CD8-positive, alpha-beta memory T cell (primary cell): ENCODE data around the gene SLC52A3. TPM values are rescaled to one million over a fixed set of nuclear protein-coding genes. Genes with fewer than 3 reads are reported as not detected.
"Not testable (repeated sequence)": the region's sequence is repeated elsewhere in the genome, so short reads cannot be mapped to it uniquely, and the experiment has no call there.

Experiments
- CTCF ChIA-PET: fragments of 350-600 bp; sonication (Branson Sonifier 250); formaldehyde crosslinking; loops from one replicate; lab custom pipeline; 2021; ENCODE audit warnings: antibody characterized with exemption; lab: Charles Lee
- POLR2A ChIA-PET: fragments of 350-600 bp; sonication (Branson Sonifier 250); formaldehyde crosslinking; loops from one replicate; lab custom pipeline; 2021; ENCODE audit warnings: antibody characterized with exemption; lab: Charles Lee
- DNase-seq, 5 donors: peaks; one replicate each; pipeline versions ENCODE4 v3.0.0 to v3.0.0-alpha.2; 2020 to 2022; ENCODE audit warnings: mixed read lengths in 1 of 5
- H3K27ac ChIP-seq: one replicate; pipeline ENCODE4 v1.7.0; 2013; ENCODE audit warnings: low read depth, mild to moderate bottlenecking, low read length, moderate library complexity
- H3K27me3 ChIP-seq: 2 replicates; pipeline ENCODE4 v1.7.0; 2013; ENCODE audit warnings: low read length, mild to moderate bottlenecking; ENCODE audit not compliant: insufficient read depth, poor library complexity, severe bottlenecking
- H3K36me3 ChIP-seq: 2 replicates; pipeline ENCODE4 v1.7.0; 2013; ENCODE audit warnings: mild to moderate bottlenecking, low read length, moderate library complexity; ENCODE audit not compliant: insufficient read depth
- H3K4me1 ChIP-seq: 2 replicates; pipeline ENCODE4 v1.7.0; 2013; ENCODE audit warnings: mild to moderate bottlenecking, low read length, moderate library complexity; ENCODE audit not compliant: insufficient read depth
- H3K4me3 ChIP-seq: 2 replicates; pipeline ENCODE4 v1.7.0; 2013; ENCODE audit warnings: mild to moderate bottlenecking, low read length
- H3K9me3 ChIP-seq: 2 replicates; pipeline ENCODE4 v1.7.0; 2013; ENCODE audit warnings: mild to moderate bottlenecking, low read length
- H3K27ac Mint-ChIP-seq, 8 donors: one replicate each; pipeline ENCODE4 v1.8.0; 2020 to 2021; ENCODE audit warnings: mixed read lengths in 8 of 8, mild to moderate bottlenecking in 6 of 8, inconsistent platforms in 3 of 8, moderate library complexity in 3 of 8
- H3K27me3 Mint-ChIP-seq, 2 donors: one replicate each; pipeline ENCODE4 v1.8.0; 2020 to 2021; ENCODE audit warnings: mixed read lengths in 2 of 2, mild to moderate bottlenecking in 1 of 2, moderate library complexity in 1 of 2
- H3K36me3 Mint-ChIP-seq, 3 donors: one replicate each; pipeline ENCODE4 v1.8.0; 2020 to 2021; ENCODE audit warnings: mixed read lengths in 3 of 3, inconsistent platforms in 1 of 3, mild to moderate bottlenecking in 1 of 3
- H3K4me1 Mint-ChIP-seq, 3 donors: one replicate each; pipeline ENCODE4 v1.8.0; 2020 to 2021; ENCODE audit warnings: mixed read lengths in 3 of 3, inconsistent platforms in 1 of 3, mild to moderate bottlenecking in 1 of 3
- H3K4me3 Mint-ChIP-seq, 7 donors: one replicate each; pipeline ENCODE4 v1.8.0; 2020 to 2021; ENCODE audit warnings: mixed read lengths in 7 of 7, mild to moderate bottlenecking in 6 of 7, moderate library complexity in 4 of 7, inconsistent platforms in 2 of 7
- H3K9me3 Mint-ChIP-seq, 5 donors: one replicate each; pipeline ENCODE4 v1.8.0; 2020 to 2022; ENCODE audit warnings: mixed read lengths in 5 of 5, mild to moderate bottlenecking in 3 of 5, moderate library complexity in 2 of 5, inconsistent platforms in 1 of 5
- polyA plus RNA-seq: library from polyadenylated mRNA; unstranded; fragments of 300-500 nt; fragmentation: Illumina TruSeq; gene quantifications from one replicate; pipeline ENCODE4 v1.2.3, GENCODE V29; 2021
- total RNA-seq, 2 experiments: library from RNA; stranded (reverse); gene quantifications; one replicate each; pipeline ENCODE4 v1.2.3, GENCODE V29; 2021

Gene SLC52A3
- total RNA-seq (not detected), polyA plus RNA-seq (not detected)

GRCh38 chr20:768426-768978, at the start of gene SLC52A3:
Gene SLC52A3, minus strand, starts transcription at chr20:768500. Its CDS starts 2,726 bp downstream, at chr20:765774.
- Mint-ChIP-seq H3K36me3 (no peaks in the 10 kb centered on the region), H3K27me3 (peaks cover 18 to 49% of the 10 kb centered on the region in 2 donors), H3K4me1 (no peaks in the 10 kb centered on the region), H3K4me3 (no peak within 1 kb of the TSS), H3K9me3 (no peaks in the 10 kb centered on the region), H3K27ac (peak within 1 kb of the TSS in 1 of 8 donors; percentile 38)
- ChIA-PET POLR2A (no interaction called here), CTCF (no interaction called here)
- no peaks in the 10 kb centered on the region for H3K9me3 ChIP-seq
- no peak within 1 kb of the TSS for H3K4me3 ChIP-seq
- H3K27me3 ChIP-seq, result no peaks in the 10 kb centered on the region
- DNase-seq, result peak in 1 of 5 donors; percentile 21
- no peak within 1 kb of the TSS for H3K27ac ChIP-seq
- no peaks in the 10 kb centered on the region for H3K36me3 ChIP-seq
- H3K4me1 ChIP-seq, result no peaks in the 10 kb centered on the region

GRCh38 chr20:815914-816606, 47.8 kb upstream of the SLC52A3 start:
- Histone ChIP-seq H3K27ac (no peak overlapping the region), H3K9me3 (no peaks in the 10 kb centered on the region), H3K4me3 (no peak overlapping the region), H3K27me3 (peaks cover 5% of the 10 kb centered on the region), H3K4me1 (no peaks in the 10 kb centered on the region), H3K36me3 (no peaks in the 10 kb centered on the region)
- peaks cover 9 to 34% of the 10 kb centered on the region in 2 donors for H3K27me3 Mint-ChIP-seq
- peak overlapping the region in 1 of 8 donors; percentile 42 for H3K27ac Mint-ChIP-seq
- peaks cover 0 to 6% (median 0%) of the 10 kb centered on the region in 3 donors for H3K4me1 Mint-ChIP-seq
- H3K9me3 Mint-ChIP-seq, result no peaks in the 10 kb centered on the region
- POLR2A ChIA-PET, result no interaction called here
- CTCF ChIA-PET, result interaction anchor here (0.7 to 7.3 kb wide), 13 partner anchors 8 to 292 kb away, joined by 3 to 186 read pairs (median 3); partner anchors contain the start of gene FAM110A
- no peaks in the 10 kb centered on the region for H3K36me3 Mint-ChIP-seq
- H3K4me3 Mint-ChIP-seq, result no peak overlapping the region
- peak; percentile 51 to 75 (median 56) for DNase-seq

- Mint-ChIP-seq H3K4me3 (no peak overlapping the region), H3K36me3 (no peaks in the 10 kb centered on the region), H3K9me3 (no peaks in the 10 kb centered on the region), H3K4me1 (peaks cover 0 to 6% (median 0%) of the 10 kb centered on the region in 3 donors), H3K27ac (no peak overlapping the region), H3K27me3 (peaks cover 16 to 37% of the 10 kb centered on the region in 2 donors)
- ChIA-PET POLR2A (no interaction called here), CTCF (interaction anchor here (0.7 to 7.3 kb wide), 11 partner anchors 9 to 213 kb away, joined by 3 to 186 read pairs (median 3); partner anchors contain the start of gene FAM110A)
- H3K27me3 ChIP-seq, result peaks cover 5% of the 10 kb centered on the region
- H3K4me1 ChIP-seq, result no peaks in the 10 kb centered on the region
- H3K9me3 ChIP-seq, result no peaks in the 10 kb centered on the region
- no peak for DNase-seq
- H3K4me3 ChIP-seq, result no peak overlapping the region
- no peaks in the 10 kb centered on the region for H3K36me3 ChIP-seq
- no peak overlapping the region for H3K27ac ChIP-seq
These were observed 46.9 kb upstream of the SLC52A3 start for GRCh38 chr20:815226-815625.

- peaks cover 16 to 53% of the 10 kb centered on the region in 2 donors for H3K27me3 Mint-ChIP-seq
- H3K4me1 Mint-ChIP-seq, result peaks cover 0 to 6% (median 0%) of the 10 kb centered on the region in 3 donors
- POLR2A ChIA-PET, result no interaction called here
- H3K36me3 ChIP-seq, result no peaks in the 10 kb centered on the region
- no peak overlapping the region for H3K27ac Mint-ChIP-seq
- H3K4me3 ChIP-seq, result no peak overlapping the region
- H3K27me3 ChIP-seq, result peaks cover 5% of the 10 kb centered on the region
- DNase-seq, result no peak
- H3K9me3 ChIP-seq, result no peaks in the 10 kb centered on the region
- H3K27ac ChIP-seq, result no peak overlapping the region
- H3K9me3 Mint-ChIP-seq, result no peaks in the 10 kb centered on the region
- H3K4me1 ChIP-seq, result no peaks in the 10 kb centered on the region
- peaks cover 0 to 2% (median 0%) of the 10 kb centered on the region in 3 donors for H3K36me3 Mint-ChIP-seq
- no peak overlapping the region for H3K4me3 Mint-ChIP-seq
- CTCF ChIA-PET, result no interaction called here
These were observed 45.1 kb upstream of the SLC52A3 start for GRCh38 chr20:813390-813789.

- DNase-seq, H3K27ac ChIP-seq, POLR2A ChIA-PET, H3K4me3 ChIP-seq, H3K9me3 Mint-ChIP-seq, CTCF ChIA-PET, H3K27ac Mint-ChIP-seq, H3K27me3 ChIP-seq, H3K36me3 Mint-ChIP-seq, H3K4me1 Mint-ChIP-seq, H3K4me3 Mint-ChIP-seq, H3K4me1 ChIP-seq, H3K36me3 ChIP-seq, H3K9me3 ChIP-seq: not testable (repeated sequence)
- H3K27me3 Mint-ChIP-seq, result peaks cover 16 to 53% of the 10 kb centered on the region in 2 donors
These were observed 44.1 kb upstream of the SLC52A3 start for GRCh38 chr20:812435-812814.

GRCh38 chr20:811776-812434, 43.6 kb upstream of the SLC52A3 start:
- H3K4me3 ChIP-seq, CTCF ChIA-PET, H3K4me3 Mint-ChIP-seq, H3K27me3 ChIP-seq, H3K27ac Mint-ChIP-seq, H3K27ac ChIP-seq, H3K4me1 ChIP-seq, DNase-seq, H3K36me3 ChIP-seq, POLR2A ChIA-PET, H3K9me3 Mint-ChIP-seq, H3K9me3 ChIP-seq, H3K36me3 Mint-ChIP-seq, H3K4me1 Mint-ChIP-seq: not testable (repeated sequence)
- H3K27me3 Mint-ChIP-seq, result peaks cover 16 to 53% of the 10 kb centered on the region in 2 donors

GRCh38 chr20:805713-806112, 37.4 kb upstream of the SLC52A3 start:
- ChIA-PET CTCF (interaction anchor here (0.6 kb wide), 1 partner anchor 8 kb away, joined by 3 read pairs; no protein-coding TSS in a partner anchor), POLR2A (no interaction called here)
- Mint-ChIP-seq H3K4me3 (no peak overlapping the region), H3K36me3 (peaks cover 0 to 2% (median 0%) of the 10 kb centered on the region in 3 donors), H3K9me3 (peaks cover 3 to 7% (median 4%) of the 10 kb centered on the region in 5 donors), H3K4me1 (no peaks in the 10 kb centered on the region), H3K27ac (no peak overlapping the region), H3K27me3 (peaks cover 12 to 41% of the 10 kb centered on the region in 2 donors)
- no peaks in the 10 kb centered on the region for H3K4me1 ChIP-seq
- no peaks in the 10 kb centered on the region for H3K9me3 ChIP-seq
- H3K27ac ChIP-seq, result no peak overlapping the region
- H3K36me3 ChIP-seq, result no peaks in the 10 kb centered on the region
- no peak overlapping the region for H3K4me3 ChIP-seq
- DNase-seq, result no peak
- no peaks in the 10 kb centered on the region for H3K27me3 ChIP-seq

- H3K4me1 Mint-ChIP-seq, result no peaks in the 10 kb centered on the region
- no peak overlapping the region for H3K4me3 Mint-ChIP-seq
- Histone ChIP-seq H3K27ac (no peak overlapping the region), H3K9me3 (no peaks in the 10 kb centered on the region), H3K4me1 (no peaks in the 10 kb centered on the region), H3K4me3 (no peak overlapping the region), H3K36me3 (no peaks in the 10 kb centered on the region), H3K27me3 (no peaks in the 10 kb centered on the region)
- no peak for DNase-seq
- peaks cover 23 to 45% of the 10 kb centered on the region in 2 donors for H3K27me3 Mint-ChIP-seq
- CTCF ChIA-PET, result interaction anchor here (1.0 kb wide), 1 partner anchor 14 kb away, joined by 3 read pairs; no protein-coding TSS in a partner anchor
- H3K9me3 Mint-ChIP-seq, result peaks cover 3 to 7% (median 4%) of the 10 kb centered on the region in 5 donors
- H3K36me3 Mint-ChIP-seq, result no peaks in the 10 kb centered on the region
- POLR2A ChIA-PET, result no interaction called here
- H3K27ac Mint-ChIP-seq, result no peak overlapping the region
These were observed 33.4 kb upstream of the SLC52A3 start for GRCh38 chr20:801678-802077.
